NCI-H2196 (cell line): ENCODE data around the gene HIF1A.

Experiments
- DNase-seq: peaks from one replicate; lab custom pipeline; 2025; ENCODE audit not compliant: unreplicated experiment; lab: John Stamatoyannopoulos, UW

The HIF1A gene

DNA sequence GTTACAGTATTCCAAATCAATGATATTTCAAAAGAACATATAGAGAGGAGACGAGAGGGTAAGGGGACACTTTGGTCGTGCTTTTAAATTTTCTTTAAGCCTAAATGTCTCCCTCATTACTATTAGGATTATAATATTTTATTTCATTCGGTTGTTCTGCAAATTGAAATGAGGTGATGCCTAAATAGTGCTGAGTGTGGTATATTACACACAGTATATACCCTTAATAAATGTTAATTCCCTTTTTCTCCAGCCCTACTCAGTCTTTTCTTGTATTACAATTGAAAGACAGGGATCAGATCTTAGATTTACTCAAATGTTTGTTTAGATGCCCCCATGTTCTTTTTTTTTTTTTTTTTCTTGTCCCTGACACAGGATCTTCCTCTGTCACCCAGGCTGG is 74.6 kb downstream of the HIF1A start:
- no peak for DNase-seq

DNA sequence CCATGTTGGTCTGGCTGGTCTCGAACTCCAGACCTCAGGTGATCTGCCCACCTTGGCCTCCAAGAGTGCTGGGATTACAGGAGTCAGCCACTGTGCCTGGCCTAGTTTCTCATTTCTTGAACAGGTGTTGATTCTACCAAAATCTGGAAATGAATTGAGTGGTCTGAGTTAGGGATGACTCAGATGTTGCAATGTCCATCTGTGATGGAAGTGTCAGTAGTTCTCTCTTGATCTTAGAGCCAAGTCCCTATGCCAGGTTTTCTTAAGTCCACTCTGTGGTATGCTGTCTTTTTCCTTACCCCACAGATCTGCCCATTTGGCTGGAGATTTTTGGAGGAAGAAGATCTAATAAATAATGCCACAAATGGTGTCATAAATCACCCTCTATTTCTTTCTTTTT is 79.5 kb downstream of the HIF1A start:
- DNase-seq: no peak

GRCh38 chr14:61780125-61780524 is 84.8 kb downstream of the HIF1A start:
- DNase-seq: no peak

DNA sequence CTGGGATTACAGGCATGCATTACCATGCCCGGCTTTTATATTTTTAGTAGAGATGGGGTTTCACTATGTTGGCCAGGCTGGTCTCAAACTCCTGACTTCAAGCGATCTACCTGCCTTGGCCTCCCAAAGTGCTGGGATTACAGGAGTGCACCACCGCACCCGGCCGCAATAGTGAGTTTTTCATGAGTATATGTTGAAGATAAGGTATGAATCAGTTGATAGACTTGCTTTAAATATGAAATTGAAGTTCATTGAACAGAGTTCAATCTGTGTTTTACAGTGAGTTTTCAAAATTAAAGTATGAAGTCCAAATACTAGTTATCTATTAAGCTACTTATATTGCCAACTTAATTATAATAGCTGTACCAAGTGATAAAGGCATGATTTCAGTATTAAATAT is 102.0 kb downstream of the HIF1A start:
- no peak for DNase-seq
